Loucy (cell line): ENCODE measurements around the gene SLC4A4.

Source experiments
- EZH2phosphoT487 ChIP-seq: fragments of 200-600 bp; IDR thresholded peaks from 2 replicates; pipeline ENCODE4 v1.6.1; 2018; ENCODE audit warnings: antibody characterized with exemption, mild to moderate bottlenecking, moderate library complexity, borderline replicate concordance
- TF ChIP-seq, protein P1 (sequence below): fragments of 200-600 bp; sonication (generic); conservative IDR thresholded peaks from 2 replicates; pipeline ENCODE4 v1.5.1; 2014; ENCODE audit warnings: mild to moderate bottlenecking, antibody characterized with exemption, low read length

DNA sequence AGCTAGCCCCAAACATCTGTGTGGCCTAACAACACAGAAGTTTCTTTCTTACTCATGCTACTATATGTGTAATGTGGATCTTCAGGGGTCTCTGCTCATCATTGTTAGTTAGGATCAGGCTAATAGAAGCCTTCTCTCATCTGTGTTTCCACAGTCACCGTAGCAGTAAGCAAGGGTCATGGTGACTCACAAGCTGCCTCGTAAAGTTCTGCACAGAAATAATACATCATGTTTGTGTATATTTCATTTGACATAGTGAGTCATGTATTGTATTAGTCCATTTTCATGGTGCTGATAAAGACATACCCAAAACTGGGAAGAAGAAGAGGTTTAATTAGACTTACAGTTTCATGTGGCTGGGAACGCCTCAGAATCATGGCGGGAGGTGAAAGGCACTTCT is 38.7 kb downstream of the SLC4A4 start:
- TF ChIP-seq, protein P1, sequence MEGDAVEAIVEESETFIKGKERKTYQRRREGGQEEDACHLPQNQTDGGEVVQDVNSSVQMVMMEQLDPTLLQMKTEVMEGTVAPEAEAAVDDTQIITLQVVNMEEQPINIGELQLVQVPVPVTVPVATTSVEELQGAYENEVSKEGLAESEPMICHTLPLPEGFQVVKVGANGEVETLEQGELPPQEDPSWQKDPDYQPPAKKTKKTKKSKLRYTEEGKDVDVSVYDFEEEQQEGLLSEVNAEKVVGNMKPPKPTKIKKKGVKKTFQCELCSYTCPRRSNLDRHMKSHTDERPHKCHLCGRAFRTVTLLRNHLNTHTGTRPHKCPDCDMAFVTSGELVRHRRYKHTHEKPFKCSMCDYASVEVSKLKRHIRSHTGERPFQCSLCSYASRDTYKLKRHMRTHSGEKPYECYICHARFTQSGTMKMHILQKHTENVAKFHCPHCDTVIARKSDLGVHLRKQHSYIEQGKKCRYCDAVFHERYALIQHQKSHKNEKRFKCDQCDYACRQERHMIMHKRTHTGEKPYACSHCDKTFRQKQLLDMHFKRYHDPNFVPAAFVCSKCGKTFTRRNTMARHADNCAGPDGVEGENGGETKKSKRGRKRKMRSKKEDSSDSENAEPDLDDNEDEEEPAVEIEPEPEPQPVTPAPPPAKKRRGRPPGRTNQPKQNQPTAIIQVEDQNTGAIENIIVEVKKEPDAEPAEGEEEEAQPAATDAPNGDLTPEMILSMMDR, result no peak
- TF ChIP-seq EZH2phosphoT487, result no peak
